ENCODE data around the gene ETV6.

The ETV6 gene

GRCh38 chr12:11718768-11719253, 69.3 kb downstream of the ETV6 start:
- DNase-seq (ENCODE audit: low spot score) = no peak

- peak; percentile 16 for DNase-seq (ENCODE audit: low spot score)
These were observed 70.2 kb downstream of the ETV6 start for GRCh38 chr12:11719678-11720099.

- no peak for DNase-seq (ENCODE audit: low spot score)
These were observed 72.6 kb downstream of the ETV6 start for GRCh38 chr12:11722071-11722470.

- no peak for DNase-seq (ENCODE audit: low spot score)
These were observed 73.2 kb downstream of the ETV6 start for GRCh38 chr12:11722578-11723138.

- DNase-seq (ENCODE audit: low spot score) = no peak
These were observed 74.5 kb downstream of the ETV6 start for GRCh38 chr12:11723993-11724392.

- no peak for DNase-seq (ENCODE audit: low spot score)
These were observed 75.4 kb downstream of the ETV6 start for GRCh38 chr12:11724888-11725311.

GRCh38 chr12:11725686-11726085, 76.2 kb downstream of the ETV6 start:
- DNase-seq (ENCODE audit: low spot score) = no peak

- no peak for DNase-seq (ENCODE audit: low spot score)
These were observed 77.2 kb downstream of the ETV6 start for GRCh38 chr12:11726659-11727058.

GRCh38 chr12:11727133-11727664, 77.7 kb downstream of the ETV6 start:
- DNase-seq (ENCODE audit: low spot score) = peak; percentile 47

- DNase-seq (ENCODE audit: low spot score) = no peak
These were observed 78.8 kb downstream of the ETV6 start for GRCh38 chr12:11728154-11728755.

GRCh38 chr12:11729008-11729407, 79.5 kb downstream of the ETV6 start:
- DNase-seq (ENCODE audit: low spot score) = peak; percentile 17

- DNase-seq (ENCODE audit: low spot score) = no peak
These were observed 80.1 kb downstream of the ETV6 start for GRCh38 chr12:11729439-11730150.

- no peak for DNase-seq (ENCODE audit: low spot score)
These were observed 81.0 kb downstream of the ETV6 start for GRCh38 chr12:11730299-11731041.

GRCh38 chr12:11731042-11731357, 81.5 kb downstream of the ETV6 start:
- no peak for DNase-seq (ENCODE audit: low spot score)

GRCh38 chr12:11731455-11731854, 82.0 kb downstream of the ETV6 start:
- DNase-seq (ENCODE audit: low spot score) = peak; percentile 34

- DNase-seq (ENCODE audit: low spot score) = peak; percentile 28
These were observed 82.5 kb downstream of the ETV6 start for GRCh38 chr12:11732023-11732422.

GRCh38 chr12:11732715-11733114, 83.2 kb downstream of the ETV6 start:
- no peak for DNase-seq (ENCODE audit: low spot score)

- no peak for DNase-seq (ENCODE audit: low spot score)
These were observed 85.2 kb downstream of the ETV6 start for GRCh38 chr12:11734580-11735180.

- DNase-seq (ENCODE audit: low spot score) = no peak
These were observed 89.0 kb downstream of the ETV6 start for GRCh38 chr12:11738450-11738849.

GRCh38 chr12:11739980-11740577, 90.6 kb downstream of the ETV6 start:
- DNase-seq (ENCODE audit: low spot score) = no peak

- DNase-seq (ENCODE audit: low spot score) = no peak
These were observed 92.1 kb downstream of the ETV6 start for GRCh38 chr12:11741434-11742092.
